ENCODE data around the gene ZNF83. TPM values are rescaled to one million over a fixed set of nuclear protein-coding genes. Genes with fewer than 3 reads are reported as not detected.

ZNF83 gene
- total RNA-seq, 1 donor = 39.4 TPM

DNA sequence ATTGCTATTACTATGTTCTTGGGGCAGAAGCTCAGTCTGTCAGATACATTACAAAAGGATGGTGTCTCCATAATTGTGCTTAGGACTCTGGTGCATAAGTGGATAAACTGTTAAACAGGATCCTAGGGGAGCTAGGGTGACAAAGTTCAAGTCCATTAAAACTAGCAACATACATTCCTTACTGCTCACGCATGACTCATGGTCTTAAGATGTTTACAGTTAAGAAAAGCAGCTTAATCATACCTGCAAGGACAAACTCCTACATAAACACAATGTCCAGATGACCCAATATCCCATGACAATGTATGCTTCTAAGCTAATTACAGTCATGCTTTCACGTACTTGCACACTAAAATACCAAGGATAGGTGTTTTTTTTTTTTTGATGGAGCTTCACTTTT is 71.6 kb downstream of the ZNF83 start:
- H3K4me3 ChIP-seq (ENCODE audit: low read length) = no peak overlapping the region
- H3K9me3 ChIP-seq (ENCODE audit: low read depth, low read length) = peaks cover 41% of the 10 kb centered on the region
- H3K27me3 ChIP-seq (ENCODE audit: insufficient read depth, low read length) = no peaks in the 10 kb centered on the region
- H3K4me1 ChIP-seq (ENCODE audit: insufficient read depth, low read length) = peaks cover 14% of the 10 kb centered on the region

DNA sequence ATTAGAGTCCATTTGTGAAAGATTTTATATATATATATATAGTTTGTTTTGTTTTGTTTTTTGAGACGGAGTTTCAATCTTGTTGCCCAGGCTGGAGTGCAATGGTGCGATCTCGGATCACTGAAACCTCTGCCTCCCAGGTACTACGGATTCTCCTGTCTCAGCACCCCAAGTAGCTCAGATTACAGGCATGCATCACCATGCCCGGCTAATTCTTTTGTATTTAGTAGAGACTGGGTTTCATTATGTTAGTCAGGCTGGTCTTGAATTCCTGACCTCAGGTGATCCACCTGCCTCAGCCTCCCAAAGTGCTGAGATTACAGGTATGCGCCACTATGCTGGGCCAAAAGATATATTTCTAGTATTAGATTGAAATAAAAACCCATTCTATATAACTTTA is 72.0 kb downstream of the ZNF83 start:
- no peaks in the 10 kb centered on the region for H3K27me3 ChIP-seq (ENCODE audit: insufficient read depth, low read length)
- H3K4me1 ChIP-seq (ENCODE audit: insufficient read depth, low read length) = peaks cover 12% of the 10 kb centered on the region
- peaks cover 44% of the 10 kb centered on the region for H3K9me3 ChIP-seq (ENCODE audit: low read depth, low read length)
- H3K4me3 ChIP-seq (ENCODE audit: low read length) = no peak overlapping the region

Other genes starting within 250 kb of the ZNF83 start
- 13.5 TPM for gene ZNF528, start 240.5 kb downstream of the ZNF83 start, total RNA-seq
- gene ZNF534, start 209.2 kb downstream of the ZNF83 start, total RNA-seq = 0.10 TPM
- 1.3 TPM for gene ZNF578, start 184.8 kb downstream of the ZNF83 start, total RNA-seq
- gene ZNF808, start 110.7 kb downstream of the ZNF83 start, total RNA-seq = 28.4 TPM
- 9.3 TPM for gene ZNF701, start 68.1 kb downstream of the ZNF83 start, total RNA-seq
- gene ZNF611, start 96.7 kb upstream of the ZNF83 start, total RNA-seq = 16.7 TPM
- 6.9 TPM for gene ZNF600, start 148.4 kb upstream of the ZNF83 start, total RNA-seq
- 3.3 TPM for gene ZNF28, start 183.3 kb upstream of the ZNF83 start, total RNA-seq
- gene ZNF468, start 219.3 kb upstream of the ZNF83 start, total RNA-seq = 19.6 TPM